Mammary epithelial cell (primary cell): Measurements from ENCODE around the gene CDX1.

Experiments used
- CTCF ChIP-seq, 2 donors: IDR thresholded peaks in 1 of 2; conservative IDR thresholded peaks in 1 of 2; 2 replicates each; pipeline ENCODE4 v1.5.1; 2011 to 2012; ENCODE audit warnings: inconsistent platforms in 2 of 2, low read length in 2 of 2, mild to moderate bottlenecking in 2 of 2, control low read depth in 1 of 2, low read depth in 1 of 2; ENCODE audit not compliant: insufficient read depth in 1 of 2; ENCODE audit errors: extremely low read depth in 1 of 2
- EZH2 ChIP-seq: IDR thresholded peaks from 2 replicates; pipeline ENCODE4 v1.6.1; 2012; ENCODE audit warnings: low read length, inconsistent platforms, borderline replicate concordance

- no peak for TF ChIP-seq EZH2
- no peak for TF ChIP-seq CTCF (conservative IDR thresholded peaks at IDR 0.05 in 1 of 2, IDR thresholded peaks at IDR 0.05 in 1 of 2; ENCODE audit: extremely low read depth in 1 of 2, insufficient read depth in 1 of 2, low read depth in 1 of 2, low read length in 2 of 2)
Observed at GRCh38 chr5:150227606-150228273, 61.2 kb downstream of the CDX1 start.
